Loucy (cell line): ENCODE measurements around the gene JAGN1.
"Not testable (repeated sequence)": the region's sequence is repeated elsewhere in the genome, so short reads cannot be mapped to it uniquely, and the experiment has no call there.

Source experiments
- EZH2phosphoT487 ChIP-seq: fragments of 200-600 bp; IDR thresholded peaks from 2 replicates; pipeline ENCODE4 v1.6.1; 2018; ENCODE audit warnings: antibody characterized with exemption, mild to moderate bottlenecking, moderate library complexity, borderline replicate concordance
- TF ChIP-seq, protein P1 (sequence below): fragments of 200-600 bp; sonication (generic); conservative IDR thresholded peaks from 2 replicates; pipeline ENCODE4 v1.5.1; 2014; ENCODE audit warnings: mild to moderate bottlenecking, antibody characterized with exemption, low read length

DNA sequence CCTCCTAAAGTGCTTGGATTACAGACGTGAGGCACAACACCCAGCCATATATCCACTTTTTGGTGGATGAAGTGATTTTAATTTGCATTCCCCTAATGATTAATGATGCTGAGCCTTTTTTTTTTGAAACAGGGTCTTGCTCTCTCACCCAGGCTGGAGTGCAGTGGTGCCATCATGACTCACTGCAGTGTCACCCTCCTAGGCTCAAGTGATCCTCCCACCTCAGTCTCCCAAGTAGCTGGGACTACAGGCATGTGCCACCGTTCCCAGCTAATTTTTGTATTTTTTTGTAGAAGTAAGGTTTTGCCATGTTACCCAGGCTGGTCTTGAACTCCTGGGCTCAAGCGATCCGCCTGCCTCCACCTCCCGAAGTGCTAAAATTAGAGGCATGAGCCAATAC lies 18.3 kb upstream of the JAGN1 start:
- TF ChIP-seq, protein P1, sequence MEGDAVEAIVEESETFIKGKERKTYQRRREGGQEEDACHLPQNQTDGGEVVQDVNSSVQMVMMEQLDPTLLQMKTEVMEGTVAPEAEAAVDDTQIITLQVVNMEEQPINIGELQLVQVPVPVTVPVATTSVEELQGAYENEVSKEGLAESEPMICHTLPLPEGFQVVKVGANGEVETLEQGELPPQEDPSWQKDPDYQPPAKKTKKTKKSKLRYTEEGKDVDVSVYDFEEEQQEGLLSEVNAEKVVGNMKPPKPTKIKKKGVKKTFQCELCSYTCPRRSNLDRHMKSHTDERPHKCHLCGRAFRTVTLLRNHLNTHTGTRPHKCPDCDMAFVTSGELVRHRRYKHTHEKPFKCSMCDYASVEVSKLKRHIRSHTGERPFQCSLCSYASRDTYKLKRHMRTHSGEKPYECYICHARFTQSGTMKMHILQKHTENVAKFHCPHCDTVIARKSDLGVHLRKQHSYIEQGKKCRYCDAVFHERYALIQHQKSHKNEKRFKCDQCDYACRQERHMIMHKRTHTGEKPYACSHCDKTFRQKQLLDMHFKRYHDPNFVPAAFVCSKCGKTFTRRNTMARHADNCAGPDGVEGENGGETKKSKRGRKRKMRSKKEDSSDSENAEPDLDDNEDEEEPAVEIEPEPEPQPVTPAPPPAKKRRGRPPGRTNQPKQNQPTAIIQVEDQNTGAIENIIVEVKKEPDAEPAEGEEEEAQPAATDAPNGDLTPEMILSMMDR, result not testable (repeated sequence)
- TF ChIP-seq EZH2phosphoT487, result not testable (repeated sequence)
